Activated CD8-positive, alpha-beta memory T cell treated with anti-CD3 and anti-CD28 coated beads for 4 hours (primary cell): ENCODE measurements around the gene TMEM37.

Experiments used
- DNase-seq, 2 donors: peaks; one replicate each; pipeline ENCODE4 v3.0.0-alpha.2; 2020; ENCODE audit warnings: low read depth in 2 of 2

Gene TMEM37

GRCh38 chr2:119419065-119419464 lies 12.6 kb upstream of the TMEM37 start:
- DNase-seq, result no peak

DNA sequence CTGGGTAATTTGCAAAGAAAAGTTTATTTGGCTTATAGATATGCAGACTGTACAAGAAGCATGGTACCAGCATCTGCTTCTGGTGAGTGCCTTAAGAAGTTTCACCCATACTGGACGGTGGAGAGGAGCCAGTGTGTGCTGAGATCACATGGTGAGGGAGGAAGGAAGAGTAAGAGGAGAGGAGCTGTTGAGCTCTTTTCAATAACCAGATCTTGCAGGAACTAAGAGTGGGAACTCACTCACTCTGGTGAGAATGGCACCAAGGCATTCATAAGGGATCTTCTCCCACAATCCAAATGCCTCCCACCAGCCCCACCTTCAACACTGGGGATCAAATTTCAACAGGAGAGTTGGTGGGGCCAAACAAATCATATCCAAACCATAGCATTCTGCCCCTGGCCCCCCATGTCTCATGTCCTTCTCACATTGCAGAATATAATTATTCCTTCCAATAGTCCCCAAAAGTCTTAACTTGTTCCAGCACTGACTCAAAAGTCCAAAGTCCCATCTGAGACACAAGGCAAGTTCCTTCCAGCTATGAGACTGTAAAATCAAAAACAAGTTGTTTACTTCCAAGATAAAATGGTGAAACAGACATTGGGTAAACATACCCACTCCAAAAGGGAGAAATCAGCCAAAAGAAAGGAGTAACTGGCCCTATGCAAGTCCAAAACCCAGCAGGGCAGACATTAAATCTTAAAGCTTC lies 11.7 kb upstream of the TMEM37 start:
- DNase-seq, result no peak

GRCh38 chr2:119421304-119421703 lies 10.3 kb upstream of the TMEM37 start:
- DNase-seq, result no peak

DNA sequence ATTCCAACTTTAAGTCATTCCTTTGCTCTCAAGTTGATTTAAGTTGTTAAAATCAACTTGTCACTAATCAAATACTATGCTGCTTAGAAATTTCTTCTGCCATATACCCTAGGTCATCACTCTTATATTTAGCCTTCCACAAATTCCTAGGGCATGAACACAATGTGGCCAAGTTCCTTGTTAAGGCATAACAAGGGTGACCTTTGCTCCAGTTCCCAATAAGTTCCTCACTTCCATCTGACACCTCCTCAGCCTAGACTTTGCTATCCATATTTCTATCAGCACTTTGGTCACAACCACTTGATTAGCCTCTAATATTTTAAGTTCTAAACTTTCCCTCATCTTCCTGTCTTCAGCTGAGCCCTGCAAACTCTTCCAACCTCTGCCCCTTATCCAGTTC lies 9.9 kb upstream of the TMEM37 start:
- no peak for DNase-seq

DNA sequence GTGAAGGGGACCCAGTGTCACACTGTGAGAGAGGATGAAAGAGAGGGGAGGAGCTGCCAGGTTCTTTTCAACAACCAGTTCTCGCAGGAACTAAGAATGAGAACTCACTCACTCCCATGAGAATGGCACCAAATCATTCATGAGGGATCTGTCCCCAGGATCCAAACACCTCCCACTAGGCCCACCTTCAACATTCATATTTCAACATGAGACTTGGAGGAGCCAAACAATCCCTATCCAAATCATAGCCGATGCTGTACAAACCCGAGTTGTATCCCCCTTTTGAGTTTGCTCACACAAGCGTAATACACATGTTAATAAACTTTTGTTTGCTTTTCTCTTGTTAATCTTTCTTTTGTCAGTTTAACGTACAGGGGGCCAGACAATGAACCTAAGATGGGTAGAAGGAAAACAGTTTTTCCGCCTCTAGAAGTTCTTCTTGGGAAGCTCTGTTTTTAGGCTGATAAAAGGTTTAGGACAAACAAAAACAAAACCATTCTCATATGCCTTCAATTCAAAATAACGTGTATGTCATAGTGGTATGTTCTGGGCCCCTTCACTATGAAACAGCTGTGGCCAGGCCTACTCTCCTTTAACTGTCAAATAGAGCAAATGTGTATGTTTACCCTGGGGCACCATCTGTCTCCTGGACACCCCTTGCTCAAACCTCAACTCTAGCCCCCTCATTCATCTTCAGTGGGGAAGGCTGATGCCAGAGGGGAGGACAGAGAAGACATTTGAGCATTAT lies 9.1 kb upstream of the TMEM37 start:
- DNase-seq, result no peak

GRCh38 chr2:119423108-119423444 lies 8.6 kb upstream of the TMEM37 start:
- DNase-seq, result no peak

- DNase-seq, result no peak
Observed at GRCh38 chr2:119423811-119424210, 7.8 kb upstream of the TMEM37 start.

DNA sequence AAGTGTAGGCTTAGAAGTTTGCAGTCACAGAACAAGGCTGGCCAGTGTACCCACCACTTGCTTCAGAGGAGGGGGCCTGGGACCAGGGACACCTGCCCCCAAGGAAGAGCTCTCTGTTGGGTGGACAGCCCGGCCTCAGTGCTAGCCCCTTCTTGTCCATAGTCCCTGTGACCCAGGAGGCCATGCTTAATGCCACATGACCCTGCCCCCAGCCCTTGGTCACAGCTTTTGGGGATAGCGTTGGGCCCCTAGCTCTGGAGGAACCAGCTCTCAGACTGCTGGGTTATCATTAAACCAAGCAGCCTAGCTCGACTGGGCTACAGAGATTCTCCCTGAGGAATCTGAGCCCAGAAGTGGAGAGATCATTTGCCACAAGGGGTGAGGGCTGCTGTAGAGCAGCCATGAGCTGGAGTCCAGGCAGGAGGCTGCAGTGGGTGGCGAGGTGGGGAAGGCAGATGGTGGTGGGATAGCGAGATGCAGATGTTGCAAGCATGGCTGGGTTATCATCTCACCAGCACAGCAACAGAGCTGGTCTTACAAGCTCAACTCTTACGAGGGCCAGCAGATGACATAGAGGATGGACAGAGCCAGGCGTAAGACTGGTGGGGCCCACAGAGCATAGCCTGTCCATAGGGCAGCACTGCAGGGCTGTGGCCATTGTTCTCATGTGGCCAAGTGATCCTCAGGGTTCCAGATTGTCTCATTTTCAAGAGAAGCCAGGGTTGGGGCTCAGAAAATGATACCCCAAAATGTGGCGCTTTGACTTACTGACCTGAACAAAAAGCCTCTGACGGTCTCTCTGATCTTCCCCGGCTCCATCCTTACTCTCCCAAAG lies 7.2 kb upstream of the TMEM37 start:
- DNase-seq, result no peak

DNA sequence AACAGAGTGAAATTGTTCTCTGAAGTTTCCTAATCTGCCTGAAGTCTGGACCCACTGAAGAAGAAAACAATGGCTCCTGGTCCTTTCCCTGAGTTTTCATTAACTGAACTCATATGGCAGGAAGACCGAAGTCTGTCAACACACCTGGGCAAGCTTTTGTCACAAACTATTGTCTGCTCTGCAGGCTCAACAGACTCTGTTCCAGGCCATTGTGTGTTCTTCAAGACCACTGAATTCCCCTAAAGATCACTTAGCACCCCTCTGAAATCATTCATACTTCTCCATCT lies 6.6 kb upstream of the TMEM37 start:
- no peak for DNase-seq

GRCh38 chr2:119425620-119426395 lies 5.8 kb upstream of the TMEM37 start:
- no peak for DNase-seq

DNA sequence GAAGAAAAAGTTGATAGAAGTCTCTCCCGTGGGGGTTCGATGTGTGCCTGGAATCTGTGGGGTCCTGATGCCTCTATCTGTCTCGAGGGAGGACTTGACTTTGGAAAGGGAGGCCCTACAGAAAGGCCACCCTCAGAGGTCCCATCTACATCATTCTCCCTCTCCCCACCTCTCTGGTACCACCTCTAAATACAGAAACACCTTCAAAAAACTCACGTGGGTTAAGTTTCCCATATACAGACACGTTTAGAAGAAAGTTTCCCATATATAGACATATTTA lies 5.3 kb upstream of the TMEM37 start:
- DNase-seq, result no peak

DNA sequence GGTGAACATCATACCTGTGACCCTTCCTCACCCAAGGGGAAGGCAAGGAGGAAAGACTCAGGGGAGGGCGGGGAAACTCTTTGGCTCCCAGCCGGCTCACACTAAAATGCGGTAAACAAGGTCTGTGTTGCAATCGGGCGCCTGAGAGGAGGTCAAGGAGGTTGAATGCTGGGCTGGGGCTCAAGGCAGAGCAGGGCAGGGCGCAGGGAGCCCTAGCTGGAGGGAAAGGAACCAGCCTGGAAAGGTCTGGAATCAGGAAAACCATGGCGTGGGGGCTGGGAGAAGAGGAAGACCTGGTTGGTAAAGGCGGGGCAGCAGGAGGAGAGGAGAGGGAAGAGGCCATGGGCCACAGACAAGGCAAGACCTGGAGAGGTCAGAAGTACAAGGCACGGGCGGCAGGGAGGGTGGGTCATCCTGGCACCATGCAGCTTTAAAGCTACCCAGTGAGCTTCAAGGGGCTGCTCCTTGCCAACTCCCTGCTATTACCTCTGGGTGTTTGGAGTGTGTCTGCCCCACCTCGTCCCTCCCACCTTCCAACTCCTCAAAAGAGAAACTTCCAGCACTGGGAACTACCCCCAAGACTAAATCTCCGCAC lies 4.8 kb upstream of the TMEM37 start:
- no peak for DNase-seq

GRCh38 chr2:119427756-119428155 lies 3.9 kb upstream of the TMEM37 start:
- DNase-seq, result no peak

DNA sequence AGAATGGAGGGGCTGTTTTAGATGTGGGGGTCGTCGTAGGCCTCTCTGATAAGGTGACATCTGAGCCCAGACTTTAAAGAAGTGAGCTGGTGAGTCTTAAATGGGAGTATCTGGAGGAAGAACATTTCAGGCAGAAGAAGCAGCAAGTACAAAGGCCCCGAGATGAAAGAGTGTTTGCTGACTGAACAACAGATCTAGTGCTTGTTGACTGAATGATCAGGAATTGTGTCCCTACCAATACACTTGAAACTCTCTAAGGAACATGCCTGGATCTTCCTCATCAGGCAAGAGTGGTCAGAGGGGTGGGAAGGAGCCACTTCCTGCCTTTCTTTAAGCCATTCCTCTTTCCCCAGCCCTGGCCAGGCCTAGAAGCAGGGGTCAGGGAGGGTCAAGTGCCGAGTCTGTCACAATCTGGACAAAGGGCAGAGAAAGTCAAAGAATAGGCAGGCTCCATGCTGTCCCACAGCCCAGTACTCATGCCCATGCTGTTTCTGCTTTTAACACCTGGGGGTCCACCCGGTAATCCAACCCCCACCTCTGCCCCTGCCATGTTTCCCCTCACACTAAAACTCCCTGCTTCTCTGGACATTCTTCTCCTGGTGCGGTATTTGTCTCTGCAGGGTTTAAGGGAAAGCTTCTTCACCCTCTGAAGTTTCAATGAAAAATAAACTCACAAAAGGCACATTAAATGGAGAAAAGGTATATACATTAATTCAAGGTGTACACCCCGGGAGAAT lies 3.0 kb upstream of the TMEM37 start:
- DNase-seq, result no peak

DNA sequence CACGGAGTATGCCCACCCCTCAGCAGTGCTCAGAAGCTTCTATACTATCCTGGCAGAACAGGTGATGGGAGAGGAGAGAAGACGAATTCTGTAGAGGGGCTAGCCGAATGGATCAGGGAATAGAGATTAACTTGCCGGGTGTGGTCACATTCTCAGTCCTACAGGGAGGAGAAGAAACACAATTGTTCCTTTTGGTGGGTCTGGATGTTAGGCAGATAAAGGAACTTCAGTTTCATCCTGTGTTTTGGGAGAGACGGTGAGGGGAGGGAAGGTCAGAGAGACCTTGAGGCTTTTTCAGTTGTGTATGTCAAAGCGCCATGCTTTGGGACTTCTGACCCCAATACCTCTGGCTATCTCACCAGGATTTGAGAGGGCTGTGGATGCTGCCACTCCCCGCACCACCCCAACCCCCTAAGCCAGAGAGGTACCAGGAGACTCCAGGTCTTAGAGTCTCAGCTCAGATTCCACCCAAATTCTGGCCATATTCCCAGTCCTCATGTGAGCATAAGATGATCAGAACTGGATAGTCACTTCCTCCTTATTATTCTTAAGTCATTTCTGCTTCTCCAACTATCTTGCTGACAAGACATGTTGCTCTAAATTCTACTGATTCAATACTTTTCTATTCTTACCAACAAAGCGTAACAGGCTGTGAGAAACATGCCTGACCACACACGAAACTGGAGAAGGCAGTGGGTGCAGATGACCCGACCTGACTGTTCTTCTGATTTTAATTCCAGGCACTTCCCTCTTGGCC lies 2.3 kb upstream of the TMEM37 start:
- DNase-seq, result no peak

- no peak for DNase-seq
Observed at GRCh38 chr2:119430023-119430498, 1.6 kb upstream of the TMEM37 start.

- no peak for DNase-seq
Observed at GRCh38 chr2:119431976-119432850, 559 bp downstream of the TMEM37 start.

DNA sequence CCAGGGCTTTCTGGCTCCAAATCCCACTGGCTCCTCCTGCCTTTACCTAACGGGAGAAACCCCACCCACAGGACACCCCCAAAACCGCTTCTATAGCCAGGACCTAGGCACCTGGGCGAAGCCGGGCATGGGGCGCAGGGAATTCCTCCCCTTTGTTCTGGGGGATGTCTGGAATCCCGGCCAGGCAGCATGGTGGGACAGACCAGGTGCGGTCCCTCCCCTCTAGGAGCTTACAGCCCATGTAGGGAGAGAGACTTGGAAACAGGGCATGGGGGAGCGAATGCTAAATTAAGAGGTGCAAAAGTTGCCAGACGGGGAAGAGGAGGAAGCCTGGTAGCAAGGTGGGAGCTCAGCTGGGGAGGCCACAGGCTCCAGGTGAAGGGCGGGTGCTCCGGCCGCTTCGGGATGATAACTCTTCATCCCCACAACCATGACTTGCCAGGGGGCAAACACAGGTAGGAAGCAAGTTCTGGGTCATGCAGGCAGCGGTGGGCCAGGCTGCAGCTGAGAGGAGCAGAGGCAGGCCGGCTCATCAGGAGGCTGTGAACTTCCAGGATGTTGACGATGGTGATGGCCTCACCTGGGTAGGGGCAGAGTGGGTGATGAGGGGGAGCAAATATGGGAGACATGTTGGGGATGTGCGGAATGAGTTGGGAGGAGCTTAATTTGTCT lies 1.3 kb downstream of the TMEM37 start:
- no peak for DNase-seq
